ENCODE results near the gene HNRNPL.
"Not testable (repeated sequence)": the region's sequence is repeated elsewhere in the genome, so short reads cannot be mapped to it uniquely, and the experiment has no call there.

Gene HNRNPL

GRCh38 chr19:38803543-38803942 is 46.2 kb downstream of the HNRNPL start:
- DNase-seq (ENCODE audit: low read depth in 2 of 2) = no peak

DNA sequence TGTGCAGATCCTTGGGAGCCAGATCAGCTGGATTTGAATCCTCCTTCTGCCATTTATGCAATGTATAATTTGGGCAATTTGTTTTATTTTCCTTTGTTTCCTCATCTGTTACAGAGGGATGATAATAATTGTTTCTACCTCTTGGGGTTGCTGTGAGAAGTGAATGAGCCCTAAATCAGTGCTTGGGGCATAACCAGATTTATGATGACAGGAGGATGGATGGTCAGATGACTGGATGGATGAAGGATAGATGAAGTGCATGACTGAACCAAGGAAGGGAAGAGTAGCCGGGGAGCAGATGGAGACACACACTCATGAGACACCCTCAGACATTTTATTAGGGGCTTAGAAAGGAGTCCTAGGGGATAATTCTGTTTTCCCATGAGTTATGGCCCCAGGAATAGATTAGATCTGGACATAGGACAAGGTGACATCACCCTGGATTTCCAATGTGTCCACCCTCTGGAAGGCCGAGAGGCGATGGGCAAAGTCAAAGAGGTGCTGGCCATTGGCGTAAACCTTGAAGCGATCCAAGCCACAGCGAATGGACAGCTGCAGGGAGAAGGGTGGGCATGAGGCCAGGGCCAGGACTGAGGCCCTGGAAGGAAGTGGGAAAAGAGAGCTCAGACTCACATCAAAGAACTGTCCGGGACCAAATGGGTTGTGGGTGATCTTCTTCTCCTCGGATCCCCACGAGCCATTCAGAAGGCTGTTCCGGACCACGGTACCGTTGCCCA is 48.3 kb downstream of the HNRNPL start:
- DNase-seq (ENCODE audit: low read depth in 2 of 2) = no peak

DNA sequence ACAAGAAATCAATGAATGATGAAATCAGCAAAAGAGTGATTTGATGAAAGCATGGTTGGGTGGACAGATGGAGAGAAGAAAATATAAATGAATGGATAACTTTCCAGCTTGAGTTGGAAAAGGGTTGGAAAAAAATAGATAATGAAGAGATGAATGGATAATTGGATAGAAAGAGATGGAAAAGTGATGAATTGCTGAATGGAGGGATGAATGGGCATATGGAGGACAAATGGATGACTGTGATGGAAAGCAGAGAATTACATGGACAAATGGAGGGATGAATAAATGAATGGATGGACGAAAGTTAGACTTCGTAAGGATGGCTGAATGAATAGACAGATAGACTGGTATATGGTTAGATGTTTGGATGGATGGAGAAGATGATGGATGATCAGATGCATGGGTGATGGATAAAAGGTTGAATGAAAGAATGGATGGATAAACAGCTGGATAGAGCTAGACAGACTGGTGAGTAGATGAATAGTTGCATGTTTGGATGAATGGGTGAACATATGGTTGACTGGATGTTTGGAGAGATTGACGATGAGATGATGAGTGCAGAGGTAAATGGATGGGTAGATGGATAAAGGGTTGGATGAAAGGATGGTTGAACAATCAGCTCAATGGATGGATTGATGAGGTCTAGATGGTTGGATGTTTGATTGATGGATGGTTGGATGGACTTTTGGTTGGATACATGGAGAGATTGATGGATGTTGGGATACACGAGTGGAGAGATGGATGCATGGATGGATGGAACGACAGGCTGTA is 49.0 kb downstream of the HNRNPL start:
- DNase-seq (ENCODE audit: low read depth in 2 of 2) = no peak

DNA sequence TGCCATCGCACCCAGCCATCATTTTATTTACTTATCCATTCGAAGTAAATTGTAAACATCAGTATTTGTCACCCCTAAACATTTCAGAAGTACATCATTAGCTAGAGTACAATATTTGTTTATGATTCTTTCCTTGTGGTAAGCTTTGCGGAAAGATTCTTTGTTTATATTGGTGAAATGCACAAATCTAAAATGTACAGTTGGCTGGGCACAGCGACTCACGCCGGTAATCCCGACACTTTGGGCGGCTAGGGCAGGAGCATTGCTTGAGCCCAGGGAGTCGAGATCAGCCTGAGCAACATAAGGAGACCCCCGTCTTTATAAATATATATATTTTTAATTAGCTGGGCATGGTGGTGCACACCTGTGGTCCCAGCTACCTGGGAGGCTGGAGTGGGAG is 50.7 kb downstream of the HNRNPL start:
- no peak for DNase-seq (ENCODE audit: low read depth in 2 of 2)

GRCh38 chr19:38797781-38798180 is 52.0 kb downstream of the HNRNPL start:
- DNase-seq (ENCODE audit: low read depth in 2 of 2) = not testable (repeated sequence)

GRCh38 chr19:38796154-38796553 is 53.6 kb downstream of the HNRNPL start:
- no peak for DNase-seq (ENCODE audit: low read depth in 2 of 2)

DNA sequence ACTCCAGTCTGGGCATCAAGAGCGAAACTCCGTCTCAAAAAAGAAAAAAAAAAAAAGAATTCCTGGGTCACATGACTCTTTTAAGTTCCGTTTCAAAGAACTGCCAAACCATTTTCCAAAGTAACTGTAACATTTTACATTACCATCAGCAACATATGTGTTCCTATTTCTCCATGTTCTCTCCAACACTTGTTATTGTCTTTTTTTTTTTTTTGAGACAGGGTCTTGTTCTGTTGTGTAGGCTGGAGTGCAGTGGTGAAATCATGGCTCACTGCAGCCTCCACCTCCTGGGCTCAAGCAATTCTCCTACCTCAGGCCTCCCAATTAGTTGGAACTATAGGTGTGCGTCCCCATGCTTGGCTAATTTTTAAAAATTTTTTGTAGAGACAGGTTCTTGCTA is 54.2 kb downstream of the HNRNPL start:
- no peak for DNase-seq (ENCODE audit: low read depth in 2 of 2)

- no peak for DNase-seq (ENCODE audit: low read depth in 2 of 2)
Measured at GRCh38 chr19:38793671-38794070, 56.1 kb downstream of the HNRNPL start.

DNA sequence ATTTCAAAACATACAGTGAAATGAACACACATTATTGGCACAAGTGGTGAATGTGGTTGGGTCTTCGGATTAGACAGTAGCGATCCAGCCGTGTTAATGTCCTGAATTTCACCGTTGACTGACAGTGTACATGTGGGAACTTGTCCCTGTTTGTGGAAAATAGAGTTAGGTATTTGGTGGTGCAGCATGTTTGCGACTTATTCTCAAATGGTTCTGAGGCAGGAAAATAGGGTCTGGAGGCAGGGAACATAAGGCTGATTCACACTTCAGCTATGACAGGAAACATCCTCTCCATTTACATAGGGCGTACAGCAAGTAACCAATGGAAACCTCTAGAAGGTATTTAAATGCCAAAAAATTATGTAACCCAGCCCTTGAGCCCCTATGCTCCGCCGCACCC is 56.6 kb downstream of the HNRNPL start:
- DNase-seq (ENCODE audit: low read depth in 2 of 2) = no peak

DNA sequence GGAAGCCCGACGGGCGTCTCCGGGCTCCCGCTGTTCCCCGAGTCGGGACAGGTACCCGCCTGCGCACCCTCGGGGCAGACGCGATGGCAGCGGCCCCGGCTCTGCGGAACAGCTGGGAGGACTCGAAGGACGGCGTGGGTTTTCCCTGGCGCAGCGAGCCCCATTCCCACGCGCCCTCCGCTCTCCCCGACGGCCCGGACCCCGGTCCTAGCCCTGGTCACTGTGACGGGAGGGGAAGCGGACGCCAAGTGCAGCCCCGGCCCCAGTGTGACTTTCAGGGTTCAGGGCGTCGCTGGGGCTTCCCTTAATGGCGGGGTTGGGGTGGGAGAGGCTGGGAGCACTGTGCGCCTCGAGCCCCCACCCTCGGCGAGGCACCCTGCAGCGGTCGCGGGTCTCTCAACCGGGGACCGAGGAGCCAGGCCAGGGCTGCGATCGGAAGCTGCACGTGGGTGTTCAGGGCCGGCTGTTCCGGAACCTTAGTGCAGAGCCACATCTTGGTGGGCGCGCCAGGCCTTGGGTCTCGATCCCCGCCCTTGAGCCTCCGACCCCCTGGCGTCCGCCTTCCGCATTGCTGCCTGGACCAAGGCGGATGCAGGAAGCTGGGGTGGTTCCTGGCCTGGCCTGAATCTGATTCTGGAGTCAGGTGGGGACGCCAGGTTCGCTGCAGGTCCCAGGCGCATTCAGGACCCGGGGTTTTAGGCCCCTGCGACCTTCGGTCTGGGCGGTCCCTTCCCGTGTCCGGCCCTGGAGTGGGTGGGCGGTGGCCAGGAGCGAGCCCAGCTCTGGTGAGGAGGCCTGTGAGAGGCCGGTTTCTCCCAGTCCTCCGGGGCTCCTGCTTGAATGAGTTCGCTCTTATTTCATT is 57.3 kb downstream of the HNRNPL start:
- DNase-seq (ENCODE audit: low read depth in 2 of 2) = peak; percentile 26 to 37

DNA sequence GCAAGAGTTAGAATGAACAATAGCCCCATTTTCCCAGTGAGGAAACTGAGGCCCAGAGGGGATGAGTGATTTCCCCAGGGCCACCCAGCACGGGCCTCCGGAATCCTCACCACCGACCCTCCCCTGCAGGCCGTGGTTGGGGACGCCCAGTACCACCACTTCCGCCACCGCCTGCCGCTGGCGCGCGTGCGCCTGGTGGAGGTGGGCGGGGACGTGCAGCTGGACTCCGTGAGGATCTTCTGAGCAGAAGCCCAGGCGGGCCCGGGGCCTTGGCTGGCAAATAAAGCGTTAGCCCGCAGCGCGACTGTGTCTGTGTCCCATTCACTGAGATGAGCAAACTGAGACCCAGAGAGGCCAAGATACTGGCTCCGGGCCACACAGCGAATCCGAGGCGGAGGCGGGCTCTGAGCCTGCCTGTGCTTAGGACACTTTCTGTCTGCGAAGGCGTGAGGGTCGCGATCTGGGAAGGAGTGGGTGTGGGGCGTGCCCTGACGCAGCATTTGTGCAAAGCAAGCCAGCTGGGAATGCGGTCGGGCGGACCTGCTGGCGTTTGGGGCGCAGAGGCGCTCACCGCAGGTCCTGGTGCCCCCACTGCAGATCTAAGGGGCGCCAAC is 58.2 kb downstream of the HNRNPL start:
- DNase-seq (ENCODE audit: low read depth in 2 of 2) = not testable (repeated sequence)

DNA sequence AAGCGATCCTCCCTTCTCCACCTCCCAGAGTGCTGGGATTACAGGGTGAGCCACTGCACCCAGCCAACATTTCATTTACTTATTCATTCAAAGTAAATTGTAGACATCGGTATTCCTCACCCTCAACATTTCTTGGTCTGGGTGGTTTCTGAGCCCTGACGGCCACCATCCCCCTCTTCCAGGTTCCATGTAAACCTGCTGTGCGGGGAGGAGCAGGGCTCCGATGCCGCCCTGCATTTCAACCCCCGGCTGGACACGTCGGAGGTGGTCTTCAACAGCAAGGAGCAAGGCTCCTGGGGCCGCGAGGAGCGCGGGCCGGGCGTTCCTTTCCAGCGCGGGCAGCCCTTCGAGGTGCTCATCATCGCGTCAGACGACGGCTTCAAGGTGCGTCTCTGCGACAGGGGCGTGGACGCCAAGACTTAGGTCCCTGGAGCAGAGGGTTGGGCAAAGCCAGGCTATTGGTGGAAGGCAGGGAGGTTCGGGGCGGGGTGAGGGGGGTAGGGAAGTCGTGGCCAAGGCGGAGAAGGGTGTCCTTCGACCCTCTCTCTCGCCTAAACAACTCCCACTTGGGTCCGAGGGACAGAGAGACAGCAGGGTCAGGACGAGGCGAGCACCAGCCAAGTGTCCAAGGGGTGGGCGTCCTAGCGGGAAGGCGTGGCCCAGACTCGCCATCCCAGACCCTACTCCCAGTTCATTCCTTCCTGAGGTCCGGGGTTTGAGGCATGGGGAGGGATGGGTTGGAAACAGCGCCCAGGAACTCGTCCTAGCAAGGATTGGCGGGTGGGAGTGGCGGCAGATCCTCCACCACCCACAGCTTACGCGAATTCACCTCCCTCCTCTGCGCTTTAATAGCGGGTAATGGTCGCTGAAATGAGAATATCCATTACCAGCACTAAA is 59.0 kb downstream of the HNRNPL start:
- DNase-seq (ENCODE audit: low read depth in 2 of 2) = not testable (repeated sequence)

GRCh38 chr19:38788478-38789243 is 61.1 kb downstream of the HNRNPL start, which contains the start of gene LGALS7B:
LGALS7B (plus strand) TSS chr19:38789200; CDS start chr19:38789227, 27 bp downstream.
- no peak for DNase-seq (ENCODE audit: low read depth in 2 of 2)

- no peak for DNase-seq (ENCODE audit: low read depth in 2 of 2)
Measured at GRCh38 chr19:38786572-38787265, 63.1 kb downstream of the HNRNPL start.

Data from stimulated activated CD8-positive, alpha-beta memory T cell treated with anti-CD3 and anti-CD28 coated beads, Interleukin-2, amount 100 ng/mL, for 48 hours (primary cell).